ENCODE results near the gene CYTH3. TPM values are rescaled to one million over a fixed set of nuclear protein-coding genes. Genes with fewer than 3 reads are reported as not detected.
"Not testable (repeated sequence)": the region's sequence is repeated elsewhere in the genome, so short reads cannot be mapped to it uniquely, and the experiment has no call there.

Gene CYTH3, protein sequence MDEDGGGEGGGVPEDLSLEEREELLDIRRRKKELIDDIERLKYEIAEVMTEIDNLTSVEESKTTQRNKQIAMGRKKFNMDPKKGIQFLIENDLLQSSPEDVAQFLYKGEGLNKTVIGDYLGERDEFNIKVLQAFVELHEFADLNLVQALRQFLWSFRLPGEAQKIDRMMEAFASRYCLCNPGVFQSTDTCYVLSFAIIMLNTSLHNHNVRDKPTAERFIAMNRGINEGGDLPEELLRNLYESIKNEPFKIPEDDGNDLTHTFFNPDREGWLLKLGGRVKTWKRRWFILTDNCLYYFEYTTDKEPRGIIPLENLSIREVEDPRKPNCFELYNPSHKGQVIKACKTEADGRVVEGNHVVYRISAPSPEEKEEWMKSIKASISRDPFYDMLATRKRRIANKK
- 46.0 TPM for total RNA-seq

DNA sequence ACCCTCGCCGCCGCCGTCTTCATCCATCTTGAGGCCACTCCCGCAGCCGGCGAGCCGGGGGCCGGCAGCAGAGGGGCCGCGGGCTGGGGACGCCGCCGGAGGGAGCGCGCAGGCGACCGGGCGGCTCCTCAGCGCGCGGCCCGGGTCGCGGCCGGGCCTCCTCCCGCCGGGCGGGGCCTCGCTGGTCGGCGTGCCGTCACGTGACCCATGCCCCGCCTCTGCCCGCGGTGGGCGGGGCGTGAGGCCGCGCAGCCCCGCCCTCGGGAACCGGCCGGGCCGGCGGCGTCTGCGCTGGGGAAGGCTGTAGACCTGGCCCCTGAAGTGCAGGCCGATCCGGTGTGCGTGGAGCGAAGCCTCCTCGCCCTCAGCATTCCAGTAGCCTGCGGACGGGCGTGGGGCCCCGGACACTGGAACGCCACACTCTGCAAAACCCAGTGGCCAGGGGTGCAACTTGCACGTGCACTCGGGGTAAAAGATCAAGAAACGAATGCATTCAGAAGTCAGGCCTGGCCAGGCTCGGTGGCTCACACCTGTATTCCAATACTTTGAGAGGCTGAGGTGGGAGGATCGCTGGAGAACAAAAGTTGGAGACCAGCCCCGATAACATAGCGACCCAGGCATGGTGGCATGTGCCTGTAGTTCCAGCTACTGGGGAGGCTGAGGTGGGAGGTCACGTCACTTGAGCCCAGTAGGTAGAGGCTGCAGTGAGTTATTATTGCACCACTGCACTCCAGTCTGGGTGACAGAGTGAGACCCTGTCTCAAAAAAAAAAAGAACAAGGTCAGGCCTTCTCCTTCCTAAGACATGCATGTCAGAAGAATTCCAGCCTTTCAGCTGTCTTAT is at the start of gene CYTH3:
TSS of gene CYTH3 (minus strand) at position 144 of the 843 bp plus-strand sequence. CDS start at position 27, 117 bp downstream.
- peak; percentile 92 for DNase-seq

DNA sequence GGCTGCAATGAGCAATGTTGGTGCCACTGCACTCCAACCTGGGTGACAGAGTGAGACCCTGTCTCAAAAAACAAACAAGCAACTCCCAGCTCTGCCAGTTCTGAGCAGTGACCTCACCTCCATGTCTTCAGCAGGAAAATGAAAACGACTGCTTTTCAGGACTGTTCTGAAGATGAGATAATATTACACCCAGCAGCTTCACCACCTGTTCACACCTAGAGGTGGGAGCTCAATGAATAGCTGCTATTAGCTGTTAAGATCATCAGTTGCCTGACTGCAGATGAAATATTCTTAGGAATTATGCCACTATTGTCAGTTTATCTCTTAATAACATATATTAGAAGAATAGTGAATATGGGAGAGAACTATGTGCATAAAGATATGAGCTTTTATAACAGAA is 48.4 kb upstream of the CYTH3 start:
- DNase-seq, result no peak

DNA sequence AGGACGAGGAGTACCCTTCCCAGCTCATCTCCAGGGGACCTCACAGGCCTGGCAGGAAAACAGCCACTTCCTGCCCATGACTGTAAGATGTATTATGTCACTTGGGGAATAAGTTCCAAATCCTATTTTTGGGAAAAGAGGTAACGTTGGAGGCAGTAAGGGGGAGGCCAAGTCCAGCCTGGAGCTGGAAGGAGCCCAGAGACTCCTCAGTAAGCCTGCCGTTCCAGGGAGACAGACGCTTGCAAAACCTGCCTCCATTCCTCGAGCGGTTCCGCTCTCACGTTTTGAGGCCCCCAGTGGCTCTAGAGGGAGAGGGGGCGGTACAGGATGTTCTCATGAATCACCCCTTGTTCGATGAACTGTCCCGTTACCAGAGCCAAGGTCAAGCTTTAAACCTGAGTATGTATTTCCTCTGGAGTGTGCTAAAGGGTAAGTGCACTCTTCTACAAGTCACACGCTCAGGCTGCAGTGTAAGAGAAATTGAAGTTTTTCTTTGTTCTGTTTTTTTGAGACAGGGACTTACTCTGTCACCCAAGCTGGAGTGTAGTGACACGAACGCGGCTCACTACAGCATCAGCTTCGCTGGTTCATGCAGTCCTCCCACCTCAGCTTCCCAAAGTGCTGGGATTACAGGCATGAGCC is 45.5 kb upstream of the CYTH3 start:
- DNase-seq, result peak; percentile 84

DNA sequence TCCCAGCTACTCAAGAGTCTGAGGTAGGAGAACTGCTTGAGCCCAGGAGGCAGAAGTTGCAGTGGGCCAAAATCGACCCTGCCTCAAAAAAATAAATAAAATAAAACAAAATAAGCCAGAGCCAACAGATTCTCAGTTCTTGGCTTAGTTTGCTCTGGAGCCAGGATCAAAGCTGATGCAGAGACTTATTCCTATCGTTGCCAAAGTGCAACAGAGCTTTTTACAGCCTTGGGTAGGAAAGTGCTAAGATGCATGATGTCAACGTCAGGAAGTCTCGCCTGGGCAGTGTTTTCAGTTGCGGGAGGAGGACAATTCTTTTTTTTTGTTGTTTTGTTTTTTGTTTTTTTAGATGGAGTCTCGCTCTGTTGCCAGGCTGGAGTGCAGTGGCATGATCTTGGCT is 43.8 kb upstream of the CYTH3 start:
- peak; percentile 19 for DNase-seq

DNA sequence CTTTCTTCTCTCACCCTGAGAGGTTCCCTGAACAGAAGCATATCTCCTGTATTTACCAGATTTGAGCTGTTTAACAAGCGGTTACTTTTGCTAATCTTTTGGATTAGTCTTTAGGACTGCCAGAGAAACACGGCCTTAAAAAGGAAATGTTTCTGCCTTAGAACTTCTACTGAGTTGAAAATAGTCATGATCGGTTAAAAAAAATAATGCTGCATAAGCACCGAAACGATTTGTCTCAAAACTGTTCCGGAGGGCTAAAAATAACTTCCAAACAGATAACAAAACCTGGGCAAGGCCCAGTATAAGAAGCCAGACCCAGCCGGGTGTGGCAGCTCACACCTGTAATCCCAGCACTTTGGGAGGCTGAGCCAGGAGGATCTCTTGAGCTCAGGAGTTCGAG is 43.3 kb upstream of the CYTH3 start:
- peak; percentile 16 for DNase-seq

DNA sequence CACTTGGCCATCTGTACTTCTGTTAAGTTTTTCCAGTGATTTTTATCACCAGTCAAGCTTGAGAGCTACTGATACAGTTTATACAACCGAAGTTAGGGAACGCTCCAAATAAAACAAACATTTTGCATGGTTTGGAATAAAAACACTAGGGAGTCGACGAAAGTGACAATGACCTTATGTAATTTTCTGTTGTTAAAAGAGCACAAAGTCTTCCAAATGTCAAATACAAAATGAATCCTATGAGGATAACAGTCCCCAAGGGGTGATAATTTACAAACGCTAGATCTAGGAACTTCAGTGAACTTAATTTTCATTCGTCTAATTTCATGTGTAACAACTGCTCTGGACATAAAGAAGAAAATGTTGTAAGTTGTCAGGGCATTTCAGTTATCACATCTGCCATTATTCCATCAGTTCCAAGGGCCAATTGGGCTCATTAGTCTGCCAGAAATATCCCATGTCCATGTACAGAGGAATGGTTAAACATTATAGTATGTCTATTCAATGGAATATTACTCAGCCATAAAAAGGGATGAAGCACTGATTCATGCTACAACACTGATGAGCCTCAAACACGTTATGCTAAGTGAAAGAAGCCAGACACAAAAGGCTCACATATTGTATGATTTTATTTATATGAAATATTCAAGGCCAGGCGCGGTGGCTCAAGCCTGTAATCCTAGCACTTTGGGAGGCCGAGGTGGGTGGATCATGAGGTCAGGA is 38.0 kb upstream of the CYTH3 start:
- DNase-seq, result no peak

DNA sequence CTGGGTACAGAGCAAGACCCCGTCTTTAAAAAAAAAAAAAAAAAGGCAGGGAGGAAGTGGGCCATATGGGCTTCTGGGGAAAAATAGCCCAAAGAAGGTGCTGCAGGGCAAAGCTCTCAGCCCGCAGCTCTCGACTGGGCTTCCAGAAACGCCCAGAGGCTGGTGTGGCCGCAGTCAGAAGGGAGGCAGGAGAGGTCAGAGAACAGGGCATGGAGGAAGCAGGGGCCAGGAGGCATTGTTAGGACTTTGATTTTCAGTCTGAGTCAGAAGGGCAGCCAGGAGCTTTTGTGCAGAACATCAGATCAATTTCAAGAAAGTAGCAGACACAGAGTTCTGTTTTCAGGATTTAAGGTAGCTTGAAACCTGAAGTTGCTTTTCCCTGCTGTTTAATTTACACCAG is 35.3 kb upstream of the CYTH3 start:
- DNase-seq, result no peak

DNA sequence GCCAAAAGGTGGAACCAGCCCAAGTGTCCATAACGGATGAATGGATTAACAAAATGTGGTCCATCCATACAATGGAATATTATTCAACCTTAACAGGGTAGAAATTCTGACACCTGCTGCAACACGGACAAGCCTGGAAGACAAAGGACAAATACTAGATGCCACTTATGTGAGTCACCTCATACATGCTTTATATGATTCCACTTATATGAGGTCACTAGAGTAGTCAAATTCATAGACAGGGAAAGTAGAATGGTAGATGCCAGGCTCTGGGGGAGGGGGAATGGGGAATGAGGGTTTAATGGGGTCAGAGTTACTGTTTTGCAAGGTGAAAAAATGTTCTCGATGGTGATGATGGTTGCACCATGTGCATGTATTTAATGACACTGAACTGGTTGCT is 34.0 kb upstream of the CYTH3 start:
- DNase-seq, result no peak

DNA sequence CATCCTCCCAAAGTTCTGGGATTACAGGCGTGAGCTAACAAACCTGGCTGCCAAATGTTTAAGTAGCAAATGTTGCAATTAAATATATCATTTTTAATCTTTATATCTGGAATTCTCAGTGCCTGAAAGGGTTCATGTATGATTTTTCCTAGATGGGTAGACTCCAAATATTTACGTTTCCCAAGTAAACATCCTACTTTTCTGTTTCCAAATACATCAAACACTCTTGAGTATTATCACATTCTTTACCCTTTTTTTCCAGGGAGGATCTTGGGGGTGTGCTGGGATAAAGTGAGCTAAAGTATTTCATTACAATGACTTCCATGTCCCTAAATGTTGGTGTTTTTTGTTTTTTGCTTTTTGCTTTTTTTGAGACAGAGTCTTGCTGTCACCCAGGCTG is 32.9 kb upstream of the CYTH3 start:
- DNase-seq, result no peak

DNA sequence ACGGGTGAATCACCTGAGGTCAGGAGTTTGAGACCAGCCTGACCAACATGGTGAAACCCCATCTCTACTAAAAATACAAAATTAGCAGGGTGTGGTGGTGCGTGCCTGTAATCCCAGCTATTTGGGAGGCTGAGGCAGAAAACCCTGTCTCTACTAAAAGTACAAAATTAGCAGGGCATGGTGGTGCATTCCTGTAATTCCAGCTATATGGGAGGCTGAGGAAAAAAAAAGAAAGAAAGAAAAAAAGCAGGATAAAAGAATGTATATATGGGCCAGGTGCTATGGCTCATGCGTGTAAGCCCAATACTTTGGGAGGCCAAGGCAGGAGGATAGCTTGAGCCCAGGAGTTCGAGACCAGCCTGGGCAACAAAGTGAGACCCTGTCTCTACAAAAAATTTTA is 29.0 kb upstream of the CYTH3 start:
- not testable (repeated sequence) for DNase-seq

DNA sequence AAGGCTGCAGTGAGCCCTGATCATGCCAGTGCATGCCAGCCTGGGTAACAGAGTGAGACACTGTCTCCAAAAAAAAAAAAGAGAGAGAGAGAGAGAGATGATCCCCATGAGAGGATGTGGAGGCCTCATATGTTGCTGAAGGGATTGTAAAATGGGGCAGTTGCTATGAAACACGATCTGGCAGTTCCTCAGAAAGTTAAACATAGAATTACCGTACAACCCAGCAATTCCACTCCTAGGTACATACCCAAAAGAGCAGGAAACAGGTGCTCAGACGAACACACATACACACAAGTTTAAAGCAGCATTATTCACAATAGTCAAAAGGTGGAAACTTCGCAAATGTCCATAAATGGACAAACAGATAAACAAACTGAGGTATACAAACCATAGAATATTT is 27.4 kb upstream of the CYTH3 start:
- no peak for DNase-seq

DNA sequence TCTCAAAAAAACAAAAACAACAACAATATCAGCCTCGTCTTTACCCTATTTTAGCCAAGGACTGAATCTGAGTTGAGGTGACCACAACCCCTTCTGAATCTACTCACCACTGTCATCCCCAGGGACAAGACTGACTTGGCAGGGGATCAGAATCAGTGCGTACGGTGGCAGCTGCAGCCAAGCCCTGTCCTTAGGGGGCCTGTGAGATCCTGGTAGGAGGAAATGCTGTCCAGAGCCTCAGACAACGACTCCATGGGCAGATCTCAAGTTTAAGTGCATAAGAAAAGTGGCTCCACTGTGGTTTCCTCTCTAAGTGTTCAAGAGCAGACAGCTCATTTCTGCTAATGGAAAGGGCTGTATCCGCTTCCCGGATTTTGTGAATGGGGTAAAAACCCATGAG is 22.4 kb upstream of the CYTH3 start:
- no peak for DNase-seq

DNA sequence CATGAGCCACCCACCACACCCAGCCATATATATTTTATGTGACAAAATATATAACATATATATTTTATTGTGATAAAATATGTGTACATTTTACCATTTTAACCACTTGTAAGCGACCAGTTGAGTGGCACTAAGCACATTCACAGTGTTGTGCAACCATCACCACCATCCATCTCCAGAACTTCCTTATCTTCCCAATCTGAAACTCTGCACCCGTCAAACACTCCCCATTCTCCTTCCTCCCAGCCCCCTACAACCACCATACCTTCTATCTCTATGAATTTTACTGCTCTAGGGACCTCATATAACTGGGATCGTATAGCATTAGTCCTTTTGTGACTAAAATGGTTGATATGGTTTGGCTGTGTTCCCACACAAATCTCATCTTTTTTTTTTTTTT is 20.8 kb upstream of the CYTH3 start:
- DNase-seq, result no peak

DNA sequence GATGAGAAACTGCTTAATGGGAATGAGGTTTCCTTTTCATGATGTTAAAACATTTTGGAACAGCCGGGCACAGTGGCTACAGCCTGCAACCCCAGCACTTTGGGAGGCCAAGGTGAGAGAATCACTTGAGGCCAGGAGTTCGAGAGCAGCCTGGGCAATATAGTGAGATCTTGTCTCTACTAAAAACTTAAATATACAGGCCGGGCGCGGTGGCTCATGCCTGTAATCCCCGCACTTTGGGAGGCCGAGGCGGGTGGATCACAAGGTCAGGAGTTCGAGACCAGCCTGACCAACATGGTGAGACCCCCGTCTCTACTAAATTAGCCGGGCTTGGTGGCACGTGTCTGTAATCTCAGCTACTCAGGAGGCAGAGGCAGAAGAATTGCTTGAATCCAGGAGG is 19.5 kb upstream of the CYTH3 start:
- not testable (repeated sequence) for DNase-seq

DNA sequence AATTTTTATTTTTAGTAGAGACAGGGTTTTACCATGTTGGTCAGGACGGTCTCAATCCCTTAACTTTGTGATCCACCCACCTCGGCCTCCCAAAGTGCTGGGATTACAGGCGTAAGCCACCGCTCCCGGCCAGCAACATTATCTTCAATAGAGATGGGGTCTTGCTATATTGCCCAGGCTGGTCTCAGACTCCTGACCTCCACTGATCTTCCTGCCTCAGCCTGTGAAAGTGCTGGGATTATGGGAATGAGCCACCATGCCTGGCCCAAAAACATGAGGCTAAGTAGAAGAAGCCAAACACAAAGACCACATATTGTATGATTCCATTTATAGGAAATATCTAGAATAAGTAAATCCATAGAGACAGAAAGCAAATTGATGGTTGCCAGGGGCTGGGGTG is 19.1 kb upstream of the CYTH3 start:
- no peak for DNase-seq

DNA sequence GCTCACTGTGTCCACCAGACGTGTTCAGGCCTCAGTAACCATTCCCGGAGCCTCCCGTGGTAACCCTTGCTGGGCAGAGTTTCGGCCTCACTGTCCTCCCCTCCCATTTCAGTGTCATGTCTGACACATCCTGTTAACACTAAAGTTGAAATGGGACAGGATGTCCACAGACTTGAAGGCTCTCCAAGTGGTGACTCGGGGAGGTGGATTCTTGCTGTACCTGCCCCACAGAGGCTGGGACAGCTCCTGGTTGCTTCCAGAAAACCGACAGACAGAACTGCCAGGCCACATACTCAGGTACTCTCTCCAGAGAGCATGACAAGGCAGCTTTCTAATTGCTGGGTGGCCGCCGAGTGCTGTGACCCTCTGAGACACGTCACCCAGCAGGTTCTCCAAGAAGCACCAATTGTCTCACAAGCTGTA is 17.9 kb upstream of the CYTH3 start:
- DNase-seq, result no peak

DNA sequence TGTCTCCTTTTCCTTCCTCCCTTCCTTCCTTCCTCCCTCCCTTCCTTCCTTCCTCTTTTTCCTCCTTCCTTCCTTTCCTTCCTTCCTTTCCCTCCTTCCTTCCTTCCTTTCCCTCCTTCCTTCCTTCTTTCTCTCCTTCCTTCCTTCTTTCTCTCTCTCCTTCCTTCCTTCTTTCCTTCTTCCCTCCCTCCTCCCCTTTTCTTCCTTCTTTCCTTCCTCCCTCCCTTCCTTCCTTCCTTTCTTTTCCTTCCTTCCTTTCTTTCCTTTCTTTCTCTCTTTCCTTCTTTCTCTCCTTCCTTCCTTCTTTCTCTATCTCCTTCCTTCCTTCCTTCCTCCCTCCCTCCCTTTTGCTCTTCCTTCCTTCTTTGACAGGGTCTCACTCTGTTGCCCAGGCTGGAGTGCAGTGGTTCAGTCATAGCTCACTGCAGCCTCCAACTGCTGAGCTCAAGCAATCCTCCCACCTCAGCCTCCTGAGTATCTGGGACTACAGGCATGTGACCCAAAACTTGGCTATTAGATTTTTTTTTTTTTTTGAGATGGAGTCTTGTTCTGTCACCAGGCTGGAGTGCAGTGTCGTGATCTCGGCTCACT is 15.9 kb upstream of the CYTH3 start:
- no peak for DNase-seq

DNA sequence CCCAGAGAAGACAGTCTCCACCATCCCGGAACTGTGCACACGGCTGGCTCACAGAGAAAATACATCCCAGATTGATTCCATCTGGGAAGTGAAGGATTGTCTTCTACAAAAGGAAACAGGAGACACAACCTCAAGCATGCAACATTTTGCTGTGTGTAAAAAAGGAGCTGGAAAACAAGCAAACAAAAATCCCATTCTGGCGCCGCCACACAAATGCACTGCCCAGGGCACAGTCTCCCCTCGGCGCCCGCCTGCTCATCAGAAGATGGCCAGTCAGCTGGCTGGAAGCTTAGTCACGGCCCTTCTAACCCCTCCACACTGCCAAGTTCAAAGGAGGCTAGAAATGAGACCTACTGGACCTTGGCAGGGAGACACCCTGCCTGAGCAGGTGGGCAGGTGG is 14.1 kb upstream of the CYTH3 start:
- no peak for DNase-seq

DNA sequence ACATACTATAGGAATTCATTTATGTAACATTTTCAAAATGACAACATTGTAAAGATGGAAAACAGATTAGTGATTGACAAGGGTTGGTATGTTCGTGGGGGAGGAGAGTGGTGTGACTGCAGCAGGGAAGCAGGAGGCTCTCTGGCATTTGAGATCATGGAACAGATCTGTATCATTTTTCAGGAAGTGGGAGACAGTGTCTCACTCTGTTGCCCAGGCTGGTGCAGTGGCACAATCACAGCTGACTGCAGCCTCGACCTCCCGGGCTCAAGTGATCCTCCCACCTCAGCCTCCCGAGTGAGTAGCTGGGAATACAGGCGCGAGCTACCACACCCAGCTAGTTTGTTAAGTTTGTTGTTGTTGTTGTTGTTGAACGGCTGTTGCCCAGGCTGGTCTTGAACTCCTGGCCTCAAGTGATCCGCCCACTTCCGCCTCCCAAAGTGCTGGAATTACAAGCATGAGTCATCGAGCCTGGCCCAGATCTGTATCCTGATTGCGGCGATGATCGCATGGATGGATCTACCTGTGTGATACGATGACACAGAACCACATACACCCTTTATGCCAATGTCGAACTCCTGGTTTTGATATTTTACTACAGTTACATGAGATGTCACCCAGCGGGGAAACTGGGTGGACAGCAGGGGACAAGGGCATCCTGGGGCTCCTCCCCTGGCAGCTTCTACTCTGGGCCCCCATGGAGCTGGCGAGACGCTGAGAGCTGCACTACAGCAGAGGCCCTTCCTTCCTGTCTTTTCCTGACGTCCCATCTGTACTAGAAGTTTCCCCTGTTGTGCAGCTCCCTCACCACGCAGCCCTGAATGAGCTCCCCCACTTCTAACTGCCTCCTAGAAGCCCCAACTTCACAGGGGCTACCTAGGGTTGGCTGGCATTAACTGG is 12.3 kb upstream of the CYTH3 start:
- no peak for DNase-seq

DNA sequence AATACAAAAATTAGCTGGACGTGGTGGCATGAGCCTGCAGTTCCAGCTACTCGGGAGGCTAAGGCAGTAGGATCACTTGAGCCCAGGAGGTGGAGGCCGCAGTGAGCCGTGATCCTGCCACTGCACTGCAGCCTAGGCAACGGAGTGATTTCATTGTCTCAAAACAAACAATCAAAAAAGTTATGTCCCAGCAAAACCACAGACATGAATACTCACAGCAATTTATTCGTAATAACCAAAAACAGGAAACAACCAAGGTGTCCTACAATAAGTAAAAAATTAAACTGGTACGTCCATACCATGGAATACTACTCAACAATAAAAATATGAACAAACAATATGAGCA is 11.6 kb upstream of the CYTH3 start:
- DNase-seq, result no peak

Data from tongue (tissue), 2 donors.